ENCODE data around the gene SLC34A1. TPM values are rescaled to one million over a fixed set of nuclear protein-coding genes. Genes with fewer than 3 reads are reported as not detected.
"Not testable (repeated sequence)": the region's sequence is repeated elsewhere in the genome, so short reads cannot be mapped to it uniquely, and the experiment has no call there.

Gene SLC34A1, protein sequence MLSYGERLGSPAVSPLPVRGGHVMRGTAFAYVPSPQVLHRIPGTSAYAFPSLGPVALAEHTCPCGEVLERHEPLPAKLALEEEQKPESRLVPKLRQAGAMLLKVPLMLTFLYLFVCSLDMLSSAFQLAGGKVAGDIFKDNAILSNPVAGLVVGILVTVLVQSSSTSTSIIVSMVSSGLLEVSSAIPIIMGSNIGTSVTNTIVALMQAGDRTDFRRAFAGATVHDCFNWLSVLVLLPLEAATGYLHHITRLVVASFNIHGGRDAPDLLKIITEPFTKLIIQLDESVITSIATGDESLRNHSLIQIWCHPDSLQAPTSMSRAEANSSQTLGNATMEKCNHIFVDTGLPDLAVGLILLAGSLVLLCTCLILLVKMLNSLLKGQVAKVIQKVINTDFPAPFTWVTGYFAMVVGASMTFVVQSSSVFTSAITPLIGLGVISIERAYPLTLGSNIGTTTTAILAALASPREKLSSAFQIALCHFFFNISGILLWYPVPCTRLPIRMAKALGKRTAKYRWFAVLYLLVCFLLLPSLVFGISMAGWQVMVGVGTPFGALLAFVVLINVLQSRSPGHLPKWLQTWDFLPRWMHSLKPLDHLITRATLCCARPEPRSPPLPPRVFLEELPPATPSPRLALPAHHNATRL
- 200 TPM for polyA plus RNA-seq (ENCODE audit: insufficient read length)
- long read RNA-seq, donor 1, transcript SLC34A1-201 (13 exons, 2,573 nt), result major isoform, 34 of 111 reads
- long read RNA-seq, donor 1, partial matches to known transcripts, result 72 of 111 reads
- long read RNA-seq, donor 1, other reads (novel, unspliced or antisense), result 0 of 111 reads
- long read RNA-seq, donor 2, transcript SLC34A1-201 (13 exons, 2,573 nt), result major isoform, 49 of 71 reads
- long read RNA-seq, donor 2, transcript SLC34A1-204 (9 exons, 1,912 nt), result minor isoform, 6 of 71 reads
- long read RNA-seq, donor 2, partial matches to known transcripts, result 15 of 71 reads
- long read RNA-seq, donor 2, other reads (novel, unspliced or antisense), result 0 of 71 reads
- long read RNA-seq, donor 3, transcript SLC34A1-201 (13 exons, 2,573 nt), result major isoform, 18 of 33 reads
- long read RNA-seq, donor 3, partial matches to known transcripts, result 5 of 33 reads
- long read RNA-seq, donor 3, other reads (novel, unspliced or antisense), result 7 of 33 reads
- long read RNA-seq, donor 4, partial matches to known transcripts, result 15 of 15 reads
- long read RNA-seq, donor 4, other reads (novel, unspliced or antisense), result 0 of 15 reads
- long read RNA-seq, donor 5, transcript SLC34A1-201 (13 exons, 2,573 nt), result major isoform, 24 of 217 reads
- long read RNA-seq, donor 5, transcript SLC34A1-204 (9 exons, 1,912 nt), result minor isoform, 5 of 217 reads
- long read RNA-seq, donor 5, partial matches to known transcripts, result 152 of 217 reads
- long read RNA-seq, donor 5, other reads (novel, unspliced or antisense), result 34 of 217 reads
- long read RNA-seq, donor 6, transcript SLC34A1-201 (13 exons, 2,573 nt), result major isoform, 25 of 37 reads
- long read RNA-seq, donor 6, partial matches to known transcripts, result 12 of 37 reads
- long read RNA-seq, donor 6, other reads (novel, unspliced or antisense), result 0 of 37 reads
- long read RNA-seq, donor 7, transcript SLC34A1-201 (13 exons, 2,573 nt), result major isoform, 17 of 45 reads
- long read RNA-seq, donor 7, partial matches to known transcripts, result 27 of 45 reads
- long read RNA-seq, donor 7, other reads (novel, unspliced or antisense), result 0 of 45 reads
- long read RNA-seq, donor 8, transcript SLC34A1-204 (9 exons, 1,912 nt), result minor isoform, 5 of 22 reads
- long read RNA-seq, donor 8, transcript SLC34A1-201 (13 exons, 2,573 nt), result major isoform, 11 of 22 reads
- long read RNA-seq, donor 8, partial matches to known transcripts, result 6 of 22 reads
- long read RNA-seq, donor 8, other reads (novel, unspliced or antisense), result 0 of 22 reads

GRCh38 chr5:177384134-177384533 is at the start of gene SLC34A1:
TSS of gene SLC34A1 (plus strand) at chr5:177384434. CDS start at chr5:177385742, 1,308 bp downstream.
- no peak for DNase-seq

GRCh38 chr5:177334781-177335700 is 49.2 kb upstream of the SLC34A1 start:
- DNase-seq, result no peak

GRCh38 chr5:177335701-177336065 is 48.6 kb upstream of the SLC34A1 start:
- DNase-seq, result no peak

- DNase-seq, result no peak
Measured at GRCh38 chr5:177336112-177336511, 48.1 kb upstream of the SLC34A1 start.

DNA sequence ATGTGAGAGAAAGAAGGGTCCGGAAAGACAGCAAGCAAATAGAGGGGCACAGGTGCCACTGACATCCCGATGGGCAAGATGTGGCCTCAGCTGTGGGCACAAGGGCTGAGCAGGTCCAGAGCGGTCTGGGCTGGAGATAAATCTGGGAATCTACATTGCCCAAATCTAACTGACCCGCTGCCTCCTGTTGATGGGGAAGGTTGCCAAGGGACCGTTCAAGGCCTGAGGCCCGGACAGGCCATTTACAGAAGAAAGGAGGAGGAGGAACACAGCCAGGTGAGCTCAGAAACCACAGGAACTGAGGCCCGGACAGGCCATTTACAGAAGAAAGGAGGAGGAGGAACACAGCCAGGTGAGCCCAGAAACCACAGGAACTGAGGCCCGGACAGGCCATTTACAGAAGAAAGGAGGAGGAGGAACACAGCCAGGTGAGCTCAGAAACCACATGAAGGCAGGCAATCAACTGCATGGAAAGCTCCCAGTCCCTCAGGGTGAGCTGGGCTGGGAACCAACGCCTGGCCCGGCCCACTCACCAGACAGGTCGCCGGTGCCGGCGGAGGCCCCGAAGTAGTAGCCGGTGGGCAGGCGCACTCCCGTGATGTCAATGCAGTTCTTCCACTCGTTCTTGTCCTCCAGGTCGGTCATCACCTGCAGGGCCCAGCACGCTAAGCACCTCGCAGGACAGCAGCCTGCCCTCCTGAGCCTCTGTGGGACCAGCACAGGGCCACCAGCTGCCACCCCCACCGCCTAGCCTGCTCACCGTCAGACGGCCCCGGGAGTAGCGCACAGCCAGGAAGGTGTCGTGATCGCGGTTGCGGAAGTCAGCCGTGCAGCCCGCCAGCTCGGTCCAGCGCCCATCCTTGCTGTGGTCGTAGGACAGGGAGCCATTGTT is 47.4 kb upstream of the SLC34A1 start:
- no peak for DNase-seq

DNA sequence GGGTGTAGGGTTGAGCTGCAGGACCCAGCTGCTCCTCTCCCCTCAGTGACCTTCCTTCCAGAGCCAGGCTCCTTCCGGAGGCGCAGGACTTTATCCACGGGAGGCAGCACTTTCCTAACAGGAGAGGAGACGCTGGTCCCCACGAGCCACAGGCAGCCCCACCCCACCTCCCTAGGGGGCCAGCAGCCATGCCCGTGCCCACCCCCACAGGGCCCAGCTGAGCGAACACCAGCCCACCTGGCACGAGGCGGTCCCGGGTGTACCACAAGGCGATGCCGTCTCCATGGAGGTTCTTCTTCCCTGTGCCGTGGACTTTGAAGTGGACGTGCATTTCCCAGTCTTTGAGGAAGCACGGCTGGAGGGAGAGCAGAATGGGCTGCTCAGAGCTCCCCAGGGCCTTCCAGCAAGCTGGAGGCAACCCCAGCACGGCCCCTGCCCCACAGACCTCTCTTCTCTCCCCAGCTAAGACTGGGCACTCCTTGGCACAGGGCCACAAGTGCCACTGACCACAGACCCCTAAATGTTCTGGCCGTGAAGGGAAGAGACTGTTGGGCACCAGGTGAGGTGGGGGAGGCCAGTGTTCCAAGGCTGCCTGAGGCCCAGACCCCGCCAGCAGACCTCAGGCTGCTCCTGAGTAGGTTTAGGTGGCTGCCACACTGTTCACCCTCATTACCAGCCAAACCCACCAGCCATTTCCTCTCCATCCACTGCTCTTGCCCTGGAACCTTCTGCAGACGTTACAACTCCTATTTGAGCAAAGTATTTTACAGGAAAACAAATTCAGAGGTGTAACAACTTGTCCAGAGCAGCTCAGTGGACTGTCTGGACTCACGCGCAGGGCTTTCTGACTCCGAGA is 45.8 kb upstream of the SLC34A1 start:
- DNase-seq, result no peak

GRCh38 chr5:177339107-177339638 is 45.1 kb upstream of the SLC34A1 start:
- no peak for DNase-seq

DNA sequence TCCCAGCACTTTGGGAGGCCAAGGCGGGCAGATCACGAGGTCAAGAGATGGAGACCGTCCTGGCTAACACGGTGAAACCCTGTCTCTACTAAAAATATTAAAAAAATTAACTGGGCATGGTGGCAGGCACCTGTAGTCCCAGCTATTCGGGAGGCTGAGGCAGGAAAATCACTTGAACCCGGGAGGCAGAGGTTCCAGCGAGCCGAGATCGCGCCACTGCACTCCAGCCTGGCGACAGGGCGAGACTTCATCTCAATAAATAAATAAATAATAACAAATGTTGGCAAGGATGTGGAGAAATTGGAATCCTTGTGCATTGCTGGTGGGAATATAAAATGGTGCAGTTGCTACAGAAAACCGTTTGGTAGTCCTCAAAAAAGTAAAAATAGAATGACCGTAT is 41.2 kb upstream of the SLC34A1 start:
- DNase-seq, result not testable (repeated sequence)

DNA sequence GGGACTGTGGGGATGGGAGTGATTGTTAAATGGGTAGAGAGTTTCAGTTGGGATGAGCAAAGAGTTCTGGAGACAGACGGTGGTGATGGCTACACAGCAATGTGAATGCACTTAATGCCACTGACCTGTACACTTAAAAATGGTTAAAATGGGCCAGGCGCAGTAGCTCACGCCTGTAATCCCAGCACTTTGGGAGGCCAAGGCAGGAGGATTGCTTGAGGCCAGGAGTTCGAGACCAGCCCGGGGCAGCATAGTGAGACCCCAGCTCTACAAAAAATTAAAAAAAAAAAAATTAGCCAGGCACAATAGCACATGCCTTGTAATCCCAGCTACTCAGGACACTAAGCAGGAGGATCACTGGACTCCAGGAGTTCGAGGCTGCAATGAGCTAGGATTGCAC is 40.5 kb upstream of the SLC34A1 start:
- no peak for DNase-seq

GRCh38 chr5:177344891-177345290 is 39.3 kb upstream of the SLC34A1 start:
- no peak for DNase-seq

- DNase-seq, result no peak
Measured at GRCh38 chr5:177346820-177347219, 37.4 kb upstream of the SLC34A1 start.

GRCh38 chr5:177347699-177348098 is 36.5 kb upstream of the SLC34A1 start:
- DNase-seq, result no peak

DNA sequence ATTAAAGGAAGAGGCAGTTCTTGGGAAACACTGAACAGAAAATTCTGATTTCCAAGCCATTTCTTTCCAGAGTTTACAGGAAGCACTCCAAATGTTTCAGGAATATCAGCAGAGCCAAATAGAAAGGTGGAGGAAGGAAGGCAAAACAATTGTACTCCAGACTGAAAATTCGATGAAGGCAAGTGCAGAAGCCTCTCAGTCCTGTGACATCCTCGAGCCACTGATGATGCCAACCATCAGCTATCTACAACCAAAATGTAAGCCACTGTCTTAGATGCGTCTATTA is 34.9 kb upstream of the SLC34A1 start:
- no peak for DNase-seq

- no peak for DNase-seq
Measured at GRCh38 chr5:177349762-177350161, 34.5 kb upstream of the SLC34A1 start.

GRCh38 chr5:177350776-177351391 is 33.4 kb upstream of the SLC34A1 start:
- no peak for DNase-seq

DNA sequence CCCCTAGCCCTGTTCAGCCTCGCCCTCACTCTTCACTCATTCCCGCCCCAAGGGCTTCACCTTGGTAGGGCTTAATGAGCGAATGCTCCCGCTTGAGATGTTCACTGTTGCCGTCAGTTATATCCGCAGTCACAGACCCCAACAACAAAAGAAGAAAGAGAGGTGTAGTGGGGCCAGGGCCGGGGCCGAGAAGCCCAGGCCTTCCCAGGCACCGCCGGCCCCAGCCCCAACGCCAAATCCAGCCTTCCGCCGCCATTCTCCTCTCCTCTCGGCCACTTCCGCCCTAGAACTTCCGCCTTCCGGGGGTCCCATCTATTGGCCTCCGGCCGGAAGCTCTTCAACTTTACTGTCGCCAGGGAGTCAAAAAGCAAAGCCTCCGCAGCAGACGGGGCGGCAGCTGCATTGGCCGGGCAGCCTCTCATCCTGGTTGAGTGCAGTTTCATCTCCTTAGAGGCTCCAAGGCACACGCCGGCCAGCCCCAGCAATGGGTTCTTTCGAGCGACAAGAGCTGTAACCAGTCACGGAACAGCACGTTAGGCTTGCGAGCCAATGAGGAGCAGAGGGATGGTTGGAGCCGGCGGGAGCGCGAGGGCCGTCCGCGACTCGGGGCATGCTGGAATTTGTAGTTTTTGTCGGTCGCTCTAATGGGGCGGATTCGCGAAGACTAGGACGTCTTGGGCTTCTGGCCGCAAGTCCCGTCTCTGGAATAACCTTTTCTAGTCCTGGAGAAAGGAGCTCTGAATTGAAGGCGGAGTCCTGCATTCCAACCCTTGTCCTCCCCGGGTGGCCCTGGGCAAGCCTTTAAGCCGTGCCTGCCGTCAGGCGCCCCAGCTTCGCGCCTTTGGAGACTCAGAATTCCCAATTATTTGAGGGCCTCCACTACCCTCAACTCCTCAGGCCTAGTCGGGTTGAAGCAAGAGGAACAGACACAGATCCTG is 32.6 kb upstream of the SLC34A1 start, which contains the start of gene LMAN2:
Gene LMAN2, minus strand, starts transcription at position 277 of the 938 bp plus-strand sequence. Its CDS starts 21 bp downstream, at position 256.
- peak; percentile 95 for DNase-seq

Data from left kidney (tissue), 8 donors.